GM06990 (cell line): ENCODE measurements around the gene SYT9.

Source experiments
- DNase-seq: peaks from one replicate; pipeline ENCODE4 v3.0.0-alpha.2; 2011; ENCODE audit not compliant: insufficient read length; ENCODE audit errors: extremely low read depth
- H3K27me3 ChIP-seq: replicated peaks from 2 replicates; pipeline ENCODE4 v1.6.0; 2011; ENCODE audit warnings: low read length; ENCODE audit not compliant: control insufficient read depth, insufficient read depth
- H3K36me3 ChIP-seq: 2 replicates; pipeline ENCODE4 v1.5.1; 2011; ENCODE audit warnings: low read length; ENCODE audit not compliant: control insufficient read depth, insufficient read depth
- H3K4me3 ChIP-seq: replicated peaks from 2 replicates; pipeline ENCODE4 v1.5.1; 2011; ENCODE audit warnings: low read depth, mild to moderate bottlenecking, control low read depth, low read length
- TF ChIP-seq, protein P1 (sequence below): IDR thresholded peaks from 2 replicates; pipeline ENCODE4 v1.5.1; 2011; ENCODE audit warnings: low read length, control low read depth, mild to moderate bottlenecking, inconsistent platforms; ENCODE audit not compliant: insufficient read depth, poor library complexity, severe bottlenecking

SYT9 gene

GRCh38 chr11:7457211-7457610 lies 205.5 kb downstream of the SYT9 start:
- no peak overlapping the region for H3K4me3 ChIP-seq
- DNase-seq, result no peak
- no peaks in the 10 kb centered on the region for H3K27me3 ChIP-seq
- TF ChIP-seq, protein P1, sequence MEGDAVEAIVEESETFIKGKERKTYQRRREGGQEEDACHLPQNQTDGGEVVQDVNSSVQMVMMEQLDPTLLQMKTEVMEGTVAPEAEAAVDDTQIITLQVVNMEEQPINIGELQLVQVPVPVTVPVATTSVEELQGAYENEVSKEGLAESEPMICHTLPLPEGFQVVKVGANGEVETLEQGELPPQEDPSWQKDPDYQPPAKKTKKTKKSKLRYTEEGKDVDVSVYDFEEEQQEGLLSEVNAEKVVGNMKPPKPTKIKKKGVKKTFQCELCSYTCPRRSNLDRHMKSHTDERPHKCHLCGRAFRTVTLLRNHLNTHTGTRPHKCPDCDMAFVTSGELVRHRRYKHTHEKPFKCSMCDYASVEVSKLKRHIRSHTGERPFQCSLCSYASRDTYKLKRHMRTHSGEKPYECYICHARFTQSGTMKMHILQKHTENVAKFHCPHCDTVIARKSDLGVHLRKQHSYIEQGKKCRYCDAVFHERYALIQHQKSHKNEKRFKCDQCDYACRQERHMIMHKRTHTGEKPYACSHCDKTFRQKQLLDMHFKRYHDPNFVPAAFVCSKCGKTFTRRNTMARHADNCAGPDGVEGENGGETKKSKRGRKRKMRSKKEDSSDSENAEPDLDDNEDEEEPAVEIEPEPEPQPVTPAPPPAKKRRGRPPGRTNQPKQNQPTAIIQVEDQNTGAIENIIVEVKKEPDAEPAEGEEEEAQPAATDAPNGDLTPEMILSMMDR, result no peak
- no peaks in the 10 kb centered on the region; the same call in 1 of the 2 replicates for H3K36me3 ChIP-seq

DNA sequence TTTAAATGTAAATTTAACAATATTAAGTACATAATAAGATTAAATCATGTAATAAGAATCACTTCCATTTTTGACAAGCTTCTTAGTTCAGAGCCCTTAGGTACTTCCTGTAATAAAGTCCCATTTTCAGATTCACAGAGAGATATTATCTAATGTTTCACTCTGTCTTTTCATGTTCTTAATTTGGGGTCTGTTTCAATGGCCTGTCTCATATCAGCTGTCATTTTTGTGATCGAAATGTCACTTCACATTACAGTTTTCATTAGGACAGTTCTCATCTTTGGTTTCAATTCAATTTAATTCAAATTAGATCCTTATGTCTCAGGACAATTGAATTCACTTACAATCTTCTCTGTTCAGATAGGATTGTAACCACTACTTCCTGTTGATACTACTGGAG lies 211.0 kb downstream of the SYT9 start:
- no peak for DNase-seq
- H3K4me3 ChIP-seq, result no peak overlapping the region
- TF ChIP-seq, protein P1, result no peak
- H3K36me3 ChIP-seq, result no peaks in the 10 kb centered on the region
- no peaks in the 10 kb centered on the region for H3K27me3 ChIP-seq

DNA sequence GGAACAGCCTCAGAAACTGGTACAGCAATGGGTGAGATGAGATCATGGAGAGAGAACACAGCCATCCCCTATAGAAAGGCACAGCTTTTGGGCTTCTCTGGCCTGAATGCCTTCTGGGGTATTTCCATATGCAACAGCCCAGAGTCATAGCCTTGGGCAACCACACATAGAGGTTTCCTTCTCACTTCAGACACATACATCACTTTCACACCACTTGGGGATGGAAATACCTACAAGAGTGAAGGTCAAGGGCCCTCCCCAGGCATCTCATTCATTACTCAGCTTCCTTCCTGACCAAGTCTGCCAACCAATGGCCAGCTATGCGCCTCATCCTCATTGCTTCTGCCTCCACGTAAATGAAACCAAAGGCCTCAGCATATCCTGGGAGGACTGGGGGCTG lies 215.9 kb downstream of the SYT9 start:
- no peaks in the 10 kb centered on the region for H3K36me3 ChIP-seq
- H3K4me3 ChIP-seq, result no peak overlapping the region
- TF ChIP-seq, protein P1, result no peak
- no peak for DNase-seq
- no peaks in the 10 kb centered on the region for H3K27me3 ChIP-seq

DNA sequence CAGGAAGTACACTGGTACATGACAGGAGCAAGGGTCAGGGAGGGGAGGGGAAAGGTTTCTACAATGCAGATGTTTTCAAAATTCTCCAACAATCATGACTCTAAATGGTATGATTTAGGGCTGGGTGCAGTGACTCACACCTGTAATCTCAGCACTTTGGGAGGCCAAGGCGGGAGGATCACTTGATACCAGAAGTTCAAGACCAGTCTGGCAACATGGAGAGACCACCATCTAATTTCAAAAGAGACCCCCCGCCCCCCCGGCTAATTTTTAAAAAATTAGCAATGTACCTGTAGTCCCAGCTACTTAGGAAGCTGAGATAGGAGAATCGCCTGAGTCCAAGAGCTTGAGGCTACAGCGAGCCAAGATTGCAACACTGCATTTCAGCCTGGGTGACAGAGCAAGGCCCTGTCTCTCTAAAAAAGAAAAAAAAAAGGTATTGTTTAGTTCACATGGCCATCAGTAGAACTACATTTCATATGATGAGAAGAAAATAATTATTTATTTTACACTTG lies 217.7 kb downstream of the SYT9 start:
- TF ChIP-seq, protein P1, result no peak
- Histone ChIP-seq H3K4me3 (no peak overlapping the region), H3K27me3 (no peaks in the 10 kb centered on the region), H3K36me3 (no peaks in the 10 kb centered on the region)
- no peak for DNase-seq

GRCh38 chr11:7471071-7471470 lies 219.4 kb downstream of the SYT9 start:
- Histone ChIP-seq H3K27me3 (no peaks in the 10 kb centered on the region), H3K4me3 (no peak overlapping the region), H3K36me3 (no peaks in the 10 kb centered on the region)
- no peak for DNase-seq
- TF ChIP-seq, protein P1, result no peak

DNA sequence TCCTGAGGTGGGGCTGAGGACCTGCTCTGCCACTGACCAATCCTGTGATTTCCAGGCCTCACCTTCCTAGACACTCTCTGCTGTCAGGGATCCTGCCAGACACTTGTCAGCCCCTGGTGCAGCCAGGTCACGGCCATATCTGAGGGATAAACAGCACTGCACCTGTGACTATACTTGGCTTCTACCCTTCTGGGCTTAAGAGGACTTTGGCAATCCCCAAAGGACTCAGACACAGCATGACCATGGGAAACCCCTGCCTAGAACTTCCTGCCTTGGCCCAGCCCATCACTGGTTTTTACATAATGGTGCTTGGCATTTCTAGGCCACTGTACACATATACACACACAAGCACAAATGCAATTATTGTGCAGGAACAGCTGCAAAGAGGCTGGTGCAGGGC lies 222.0 kb downstream of the SYT9 start:
- TF ChIP-seq, protein P1, result no peak
- Histone ChIP-seq H3K27me3 (no peaks in the 10 kb centered on the region), H3K4me3 (no peak overlapping the region), H3K36me3 (no peaks in the 10 kb centered on the region)
- peak; percentile 45 for DNase-seq
